ENCODE measurements around the gene C4A. TPM values are rescaled to one million over a fixed set of nuclear protein-coding genes. Genes with fewer than 3 reads are reported as not detected.
A peak's percentile ranks its signal among the peaks of the same experiment; 100 is the strongest.

The C4A gene
- total and polyA plus RNA-seq, 2 of the 13 experiments (the other 11 are each of a cell fraction or from before 2014, with no cell fraction given), result 165 to 478 TPM

GRCh38 chr6:31971993-31972708 is 9.7 kb upstream of the C4A start, which contains the start of gene DXO (continued):
- TF ChIP-seq TCF12 (IDR thresholded peaks at IDR 0.05), result no peak
- TF ChIP-seq TCF12 (CRISPR knock-in tag; IDR thresholded peaks at IDR 0.05), result peak; percentile 79; the same call in 1 of the 2 replicates
- peak; percentile 78 for TF ChIP-seq IRF9 (CRISPR knock-in tag; IDR thresholded peaks at IDR 0.05; ENCODE audit: borderline replicate concordance)
- 0 out of 2 replicates have a peak, but pooled peaks have one; percentile 61 for TF ChIP-seq ZBTB46 (CRISPR knock-in tag; IDR thresholded peaks at IDR 0.05; ENCODE audit: borderline replicate concordance)
- TF ChIP-seq ZFY (CRISPR knock-in tag; IDR thresholded peaks at IDR 0.05), result peak; percentile 80
- TF ChIP-seq FOXA3 (CRISPR knock-in tag; IDR thresholded peaks at IDR 0.05), result peak; percentile 60
- no peak; the same call in 1 of the 2 replicates for TF ChIP-seq ZNF142 (CRISPR knock-in tag; IDR thresholded peaks at IDR 0.05)
- no peak for TF ChIP-seq PLRG1 (conservative IDR thresholded peaks at IDR 0.05)
- TF ChIP-seq MAZ (IDR thresholded peaks at IDR 0.05; ENCODE audit: borderline replicate concordance, low read depth, low read length), result peak; percentile 91
- peak; percentile 97 for TF ChIP-seq MAZ (CRISPR knock-in tag; IDR thresholded peaks at IDR 0.05; ENCODE audit: low read depth)
- TF ChIP-seq ZNF430 (CRISPR knock-in tag; IDR thresholded peaks at IDR 0.05), result peak; percentile 87
- TF ChIP-seq SOX13 (IDR thresholded peaks at IDR 0.05), result no peak
- TF ChIP-seq SOX13 (CRISPR knock-in tag; conservative IDR thresholded peaks at IDR 0.05 in 1 of 2, IDR thresholded peaks at IDR 0.05 in 1 of 2), result peak in 1 of 2 experiments; percentile 48; a peak in 1 of 4 replicates
- peak; percentile 82; the same call in 1 of the 2 replicates for TF ChIP-seq E2F1 (CRISPR knock-in tag; IDR thresholded peaks at IDR 0.05)
- no peak for TF ChIP-seq FOXP1 (IDR thresholded peaks at IDR 0.05)
- 0 out of 2 replicates have a peak, but pooled peaks have one; percentile 33 for TF ChIP-seq FOXP1 (CRISPR knock-in tag; IDR thresholded peaks at IDR 0.05)
- TF ChIP-seq ZNF724P (CRISPR knock-in tag; IDR thresholded peaks at IDR 0.05; ENCODE audit: borderline replicate concordance), result no peak; the same call in none of the 2 replicates

Measured in HepG2 (cell line).